ENCODE measurements around the gene RAB5A. TPM values are rescaled to one million over a fixed set of nuclear protein-coding genes. Genes with fewer than 3 reads are reported as not detected.

Gene RAB5A
- total and polyA plus RNA-seq, 10 of the 15 experiments (the other 5 are each of a cell fraction or from before 2014, with no cell fraction given), result 15.8 to 44.3 (median 29.1) TPM

GRCh38 chr3:19967208-19967607 is 20.3 kb downstream of the RAB5A start (continued):
- TF ChIP-seq USF1 (IDR thresholded peaks at IDR 0.05; ENCODE audit: borderline replicate concordance, extremely low read length, insufficient read depth, low read depth, low read length) (no peak), RBBP5 (conservative IDR thresholded peaks at IDR 0.05) (no peak), CHD1 (IDR thresholded peaks at IDR 0.05; ENCODE audit: low read depth, low read length) (no peak)

- 95% methylated on average over 4 of the region's 4 CpGs for WGBS (ENCODE audit: insufficient coverage, insufficient replicate concordance, low lambda C conversion rate, missing lambda C conversion rate)
- CTCF ChIA-PET, result no interaction called here
- Histone ChIP-seq H4K20me1 (ENCODE audit: control insufficient read depth, insufficient read depth) (no peaks in the 10 kb centered on the region; the same call in 1 of the 2 replicates), H2AFZ (ENCODE audit: control insufficient read depth, low read depth, low read length) (no peak overlapping the region), H3K9ac (ENCODE audit: control insufficient read depth, insufficient read depth, low read length) (no peak overlapping the region), H3K27ac (ENCODE audit: control insufficient read depth, insufficient read depth) (no peak overlapping the region), H3K4me3 (no peak overlapping the region), H3K9me3 (replicated peaks; ENCODE audit: control insufficient read depth, insufficient read depth, low read length) (no peaks in the 10 kb centered on the region), H3K4me1 (ENCODE audit: control insufficient read depth, insufficient read depth, low read length) (no peaks in the 10 kb centered on the region), H3K4me2 (ENCODE audit: control insufficient read depth, insufficient read depth) (no peak overlapping the region), H3K27me3 (replicated peaks in 1 of 2; ENCODE audit: control insufficient read depth in 2 of 2, insufficient read depth in 2 of 2, low read length in 1 of 2) (no peaks in the 10 kb centered on the region), H3K36me3 (ENCODE audit: control insufficient read depth in 2 of 2, insufficient read depth in 2 of 2, low read length in 1 of 2) (peaks cover 0 to 5% of the 10 kb centered on the region in 2 experiments; a peak in 3 of 4 replicates), H3K79me2 (ENCODE audit: control insufficient read depth, insufficient read depth, low read length) (peaks cover 26% of the 10 kb centered on the region)
- SMC1A ChIA-PET (ENCODE audit: uncharacterized antibody, unreplicated experiment), result no interaction called here
- no TSS peak for BruUV-seq (replicated peaks)
- DNase-seq (ENCODE audit: low read depth, low spot score) (no peak), FAIRE-seq (no peak), ATAC-seq (no peak)
- RAD21 ChIA-PET (ENCODE audit: unreplicated experiment), result no interaction called here
- POLR2A ChIA-PET, result no interaction called here
- in situ Hi-C loops (cut with MboI) (no loop called here), intact Hi-C loops (cut with micrococcal nuclease; ENCODE audit: unreplicated experiment) (no loop called here)
- TF ChIP-seq E4F1 (IDR thresholded peaks at IDR 0.05; ENCODE audit: borderline replicate concordance, partially characterized antibody), result no peak
- TF ChIP-seq TCF7 (IDR thresholded peaks at IDR 0.05; ENCODE audit: borderline replicate concordance), result no peak
- TF ChIP-seq, protein P1, sequence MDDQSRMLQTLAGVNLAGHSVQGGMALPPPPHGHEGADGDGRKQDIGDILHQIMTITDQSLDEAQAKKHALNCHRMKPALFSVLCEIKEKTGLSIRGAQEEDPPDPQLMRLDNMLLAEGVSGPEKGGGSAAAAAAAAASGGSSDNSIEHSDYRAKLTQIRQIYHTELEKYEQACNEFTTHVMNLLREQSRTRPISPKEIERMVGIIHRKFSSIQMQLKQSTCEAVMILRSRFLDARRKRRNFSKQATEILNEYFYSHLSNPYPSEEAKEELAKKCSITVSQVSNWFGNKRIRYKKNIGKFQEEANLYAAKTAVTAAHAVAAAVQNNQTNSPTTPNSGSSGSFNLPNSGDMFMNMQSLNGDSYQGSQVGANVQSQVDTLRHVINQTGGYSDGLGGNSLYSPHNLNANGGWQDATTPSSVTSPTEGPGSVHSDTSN (IDR thresholded peaks at IDR 0.05; ENCODE audit: insufficient replicate concordance, low read depth, low read length), result no peak
- TF ChIP-seq SP1 (IDR thresholded peaks at IDR 0.05; ENCODE audit: low read depth, low read length), result no peak
- TF ChIP-seq NR2C1 (IDR thresholded peaks at IDR 0.05), result no peak
- TF ChIP-seq, protein P2, sequence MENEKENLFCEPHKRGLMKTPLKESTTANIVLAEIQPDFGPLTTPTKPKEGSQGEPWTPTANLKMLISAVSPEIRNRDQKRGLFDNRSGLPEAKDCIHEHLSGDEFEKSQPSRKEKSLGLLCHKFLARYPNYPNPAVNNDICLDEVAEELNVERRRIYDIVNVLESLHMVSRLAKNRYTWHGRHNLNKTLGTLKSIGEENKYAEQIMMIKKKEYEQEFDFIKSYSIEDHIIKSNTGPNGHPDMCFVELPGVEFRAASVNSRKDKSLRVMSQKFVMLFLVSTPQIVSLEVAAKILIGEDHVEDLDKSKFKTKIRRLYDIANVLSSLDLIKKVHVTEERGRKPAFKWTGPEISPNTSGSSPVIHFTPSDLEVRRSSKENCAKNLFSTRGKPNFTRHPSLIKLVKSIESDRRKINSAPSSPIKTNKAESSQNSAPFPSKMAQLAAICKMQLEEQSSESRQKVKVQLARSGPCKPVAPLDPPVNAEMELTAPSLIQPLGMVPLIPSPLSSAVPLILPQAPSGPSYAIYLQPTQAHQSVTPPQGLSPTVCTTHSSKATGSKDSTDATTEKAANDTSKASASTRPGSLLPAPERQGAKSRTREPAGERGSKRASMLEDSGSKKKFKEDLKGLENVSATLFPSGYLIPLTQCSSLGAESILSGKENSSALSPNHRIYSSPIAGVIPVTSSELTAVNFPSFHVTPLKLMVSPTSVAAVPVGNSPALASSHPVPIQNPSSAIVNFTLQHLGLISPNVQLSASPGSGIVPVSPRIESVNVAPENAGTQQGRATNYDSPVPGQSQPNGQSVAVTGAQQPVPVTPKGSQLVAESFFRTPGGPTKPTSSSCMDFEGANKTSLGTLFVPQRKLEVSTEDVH (IDR thresholded peaks at IDR 0.05; ENCODE audit: low read depth, partially characterized antibody), result no peak
- TF ChIP-seq REST (IDR thresholded peaks at IDR 0.05; ENCODE audit: low read depth, low read length), result no peak
- TF ChIP-seq BMI1 (IDR thresholded peaks at IDR 0.05; ENCODE audit: borderline replicate concordance), result no peak
- no peak for TF ChIP-seq JUNB (IDR thresholded peaks at IDR 0.05)
Measured at GRCh38 chr3:19967812-19968211, 20.9 kb downstream of the RAB5A start.
